Kidney capillary endothelial cell (primary cell): ENCODE measurements around the gene NKX2-3.

Source experiments
- DNase-seq: peaks from one replicate; pipeline ENCODE4 v3.0.0-alpha.2; 2018; ENCODE audit warnings: low spot score

NKX2-3 gene

DNA sequence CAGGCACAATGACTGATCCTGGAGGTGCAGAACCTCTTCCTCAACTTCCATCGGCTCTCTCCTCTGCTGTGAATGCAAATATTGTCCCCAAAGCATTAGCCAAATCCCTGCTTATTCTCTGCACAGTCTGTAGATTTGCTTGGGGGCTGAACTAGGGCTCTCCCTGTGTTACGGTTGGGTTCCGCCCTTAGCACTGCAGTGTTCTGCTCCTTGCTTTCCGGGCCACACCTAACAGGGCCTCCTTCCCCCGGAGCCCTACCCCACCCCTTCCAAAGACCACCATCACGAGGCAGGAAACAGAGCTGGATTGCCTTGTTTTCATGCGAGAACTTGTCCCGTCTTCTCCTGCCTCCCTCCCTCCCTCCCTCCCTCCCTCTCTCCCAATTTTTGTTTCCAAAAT lies 50.9 kb downstream of the NKX2-3 start:
- DNase-seq = no peak
